Suprapubic skin (tissue), 4 donors: ENCODE results near the gene STARD10. TPM values are rescaled to one million over a fixed set of nuclear protein-coding genes. Genes with fewer than 3 reads are reported as not detected.

Experiments used
- DNase-seq, 2 donors: peaks; one replicate each; pipeline ENCODE4 v3.0.0-alpha.2; 2019; ENCODE audit warnings: low spot score in 2 of 2
- H3K27ac ChIP-seq: fragments of 200-600 bp; sonication (generic); one replicate; pipeline ENCODE4 v1.5.1; 2019
- H3K27me3 ChIP-seq: fragments of 200-600 bp; sonication (generic); one replicate; pipeline ENCODE4 v1.5.1; 2019
- H3K36me3 ChIP-seq: fragments of 200-600 bp; sonication (generic); one replicate; pipeline ENCODE4 v1.5.1; 2019
- H3K4me1 ChIP-seq: fragments of 200-600 bp; sonication (generic); one replicate; pipeline ENCODE4 v1.5.1; 2019
- H3K4me3 ChIP-seq: fragments of 200-600 bp; sonication (generic); one replicate; pipeline ENCODE4 v1.5.1; 2019; ENCODE audit warnings: mild to moderate bottlenecking
- H3K9me3 ChIP-seq: fragments of 200-600 bp; sonication (generic); one replicate; pipeline ENCODE4 v1.5.1; 2019
- EP300 ChIP-seq: sonication (generic); formaldehyde crosslinking; IDR thresholded peaks from one replicate; pipeline ENCODE4 v1.6.1; 2017; ENCODE audit warnings: antibody characterized with exemption
- POLR2A ChIP-seq, 2 donors: fragments of 450-650 bp; IDR thresholded peaks; one replicate each; pipeline ENCODE4 v1.6.1; 2017; ENCODE audit warnings: antibody characterized with exemption in 2 of 2, mild to moderate bottlenecking in 2 of 2, moderate library complexity in 2 of 2
- POLR2AphosphoS5 ChIP-seq, 3 donors: sonication (generic); formaldehyde crosslinking; IDR thresholded peaks; one replicate each; pipeline ENCODE4 v1.6.1; 2017; ENCODE audit warnings: antibody characterized with exemption in 3 of 3
- WGBS: methylation state at CpG from one replicate; pipeline ENCODE4 v1.1.5; 2018; 5-methylcytosine and 5-hydroxymethylcytosine counted together
- total RNA-seq, 4 donors: library from RNA; depleted of rRNA; stranded (reverse); fragments of >200 nt; gene quantifications; one replicate each; pipeline ENCODE4 v1.1.0, GENCODE V29; 2016
- TF ChIP-seq, protein P1 (sequence below), 2 donors: fragments of 200-600 bp in 1 of 2; fragments of 450-650 bp in 1 of 2; sonication (generic) in 1 of 2; IDR thresholded peaks; one replicate each; pipeline ENCODE4 v1.5.1; 2016 to 2019; ENCODE audit warnings: antibody characterized with exemption in 2 of 2, mild to moderate bottlenecking in 1 of 2, moderate library complexity in 1 of 2

The STARD10 gene
- total RNA-seq, 4 donors from 2014 or later = 76.3 to 83.0 (median 79.4) TPM

DNA sequence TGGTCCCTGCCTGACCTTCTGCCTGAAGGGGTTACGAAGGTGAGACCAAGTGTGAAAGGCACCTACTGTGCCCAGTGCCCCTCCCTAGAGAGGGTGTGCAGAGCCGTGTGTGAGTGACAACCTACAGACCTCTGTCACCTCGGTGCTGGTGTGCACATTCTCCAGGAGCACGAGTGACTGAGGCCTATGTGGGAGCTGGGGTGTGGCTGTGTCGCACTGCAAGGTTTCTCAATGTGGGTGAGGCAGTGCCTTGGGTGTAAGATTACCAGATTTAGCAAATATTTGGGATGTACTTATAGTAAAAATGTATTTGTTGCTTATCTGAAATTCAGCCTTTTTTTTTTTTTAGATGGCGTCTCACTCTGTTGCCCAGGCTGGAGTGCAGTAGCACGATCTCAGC lies 5.6 kb downstream of the STARD10 start:
- no peak overlapping the region for H3K4me3 ChIP-seq
- TF ChIP-seq POLR2A (IDR thresholded peaks at IDR 0.05) (no peak), EP300 (no peak), POLR2AphosphoS5 (IDR thresholded peaks at IDR 0.05) (no peak)
- TF ChIP-seq, protein P1, sequence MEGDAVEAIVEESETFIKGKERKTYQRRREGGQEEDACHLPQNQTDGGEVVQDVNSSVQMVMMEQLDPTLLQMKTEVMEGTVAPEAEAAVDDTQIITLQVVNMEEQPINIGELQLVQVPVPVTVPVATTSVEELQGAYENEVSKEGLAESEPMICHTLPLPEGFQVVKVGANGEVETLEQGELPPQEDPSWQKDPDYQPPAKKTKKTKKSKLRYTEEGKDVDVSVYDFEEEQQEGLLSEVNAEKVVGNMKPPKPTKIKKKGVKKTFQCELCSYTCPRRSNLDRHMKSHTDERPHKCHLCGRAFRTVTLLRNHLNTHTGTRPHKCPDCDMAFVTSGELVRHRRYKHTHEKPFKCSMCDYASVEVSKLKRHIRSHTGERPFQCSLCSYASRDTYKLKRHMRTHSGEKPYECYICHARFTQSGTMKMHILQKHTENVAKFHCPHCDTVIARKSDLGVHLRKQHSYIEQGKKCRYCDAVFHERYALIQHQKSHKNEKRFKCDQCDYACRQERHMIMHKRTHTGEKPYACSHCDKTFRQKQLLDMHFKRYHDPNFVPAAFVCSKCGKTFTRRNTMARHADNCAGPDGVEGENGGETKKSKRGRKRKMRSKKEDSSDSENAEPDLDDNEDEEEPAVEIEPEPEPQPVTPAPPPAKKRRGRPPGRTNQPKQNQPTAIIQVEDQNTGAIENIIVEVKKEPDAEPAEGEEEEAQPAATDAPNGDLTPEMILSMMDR (IDR thresholded peaks at IDR 0.05) = no peak
- DNase-seq = no peak
- no peak overlapping the region for H3K27ac ChIP-seq
- no peaks in the 10 kb centered on the region for H3K27me3 ChIP-seq
- no peaks in the 10 kb centered on the region for H3K9me3 ChIP-seq
- no peaks in the 10 kb centered on the region for H3K36me3 ChIP-seq
- peaks cover 37% of the 10 kb centered on the region for H3K4me1 ChIP-seq
- WGBS = 70% methylated on average over 7 of the region's 7 CpGs

DNA sequence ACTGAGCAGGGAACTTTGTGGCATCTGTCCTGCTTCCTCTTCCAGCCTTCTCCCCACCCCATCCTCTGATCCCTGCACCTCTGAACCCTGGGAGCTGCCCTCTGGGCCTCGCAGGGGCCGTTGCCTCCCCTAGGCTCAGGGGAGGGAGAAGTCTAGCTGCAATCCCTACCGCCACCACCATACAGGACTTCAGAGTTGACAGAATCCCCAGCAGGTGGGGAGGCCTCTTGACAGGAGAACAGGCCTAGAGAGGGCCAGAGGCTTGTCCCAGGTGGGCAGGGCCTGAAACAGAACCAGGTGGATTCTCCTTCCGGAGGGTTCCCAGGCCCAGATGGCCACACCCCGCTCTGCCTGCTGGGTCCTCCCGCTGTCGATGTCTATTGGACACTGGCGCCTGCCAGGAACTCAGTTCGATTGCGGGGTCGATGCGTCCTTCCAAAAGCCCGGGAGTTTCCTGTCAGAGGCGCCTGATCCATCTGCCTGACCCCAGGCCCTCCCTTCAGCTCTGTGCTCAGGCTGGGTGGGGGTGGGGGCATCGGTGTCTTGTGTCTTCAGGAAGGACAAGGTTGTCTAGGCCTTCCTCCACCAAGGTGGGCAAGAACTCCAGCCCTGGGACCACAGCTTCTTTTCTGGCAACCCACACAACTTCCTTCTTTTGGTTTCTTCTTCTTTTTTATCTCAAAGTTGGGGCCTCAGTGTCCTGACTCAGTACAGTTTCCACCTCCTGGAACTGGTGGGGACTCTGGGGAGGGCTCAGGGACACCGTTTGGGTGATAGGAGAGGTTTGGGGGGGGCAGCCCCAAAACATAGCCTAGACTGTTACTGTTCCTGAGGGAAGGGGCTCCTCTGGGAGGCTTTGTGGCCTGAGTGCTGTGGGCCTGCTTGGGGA lies 6.4 kb downstream of the STARD10 start:
- Histone ChIP-seq H3K27ac (no peak overlapping the region), H3K27me3 (no peaks in the 10 kb centered on the region), H3K4me1 (peaks cover 34% of the 10 kb centered on the region), H3K36me3 (no peaks in the 10 kb centered on the region), H3K9me3 (no peaks in the 10 kb centered on the region), H3K4me3 (no peak overlapping the region)
- TF ChIP-seq, protein P1 (IDR thresholded peaks at IDR 0.05) = no peak
- no peak for TF ChIP-seq EP300
- no peak for TF ChIP-seq POLR2A (IDR thresholded peaks at IDR 0.05)
- no peak for TF ChIP-seq POLR2AphosphoS5 (IDR thresholded peaks at IDR 0.05)
- no peak for DNase-seq
- 75% methylated on average over 6 of the region's 16 CpGs for WGBS

DNA sequence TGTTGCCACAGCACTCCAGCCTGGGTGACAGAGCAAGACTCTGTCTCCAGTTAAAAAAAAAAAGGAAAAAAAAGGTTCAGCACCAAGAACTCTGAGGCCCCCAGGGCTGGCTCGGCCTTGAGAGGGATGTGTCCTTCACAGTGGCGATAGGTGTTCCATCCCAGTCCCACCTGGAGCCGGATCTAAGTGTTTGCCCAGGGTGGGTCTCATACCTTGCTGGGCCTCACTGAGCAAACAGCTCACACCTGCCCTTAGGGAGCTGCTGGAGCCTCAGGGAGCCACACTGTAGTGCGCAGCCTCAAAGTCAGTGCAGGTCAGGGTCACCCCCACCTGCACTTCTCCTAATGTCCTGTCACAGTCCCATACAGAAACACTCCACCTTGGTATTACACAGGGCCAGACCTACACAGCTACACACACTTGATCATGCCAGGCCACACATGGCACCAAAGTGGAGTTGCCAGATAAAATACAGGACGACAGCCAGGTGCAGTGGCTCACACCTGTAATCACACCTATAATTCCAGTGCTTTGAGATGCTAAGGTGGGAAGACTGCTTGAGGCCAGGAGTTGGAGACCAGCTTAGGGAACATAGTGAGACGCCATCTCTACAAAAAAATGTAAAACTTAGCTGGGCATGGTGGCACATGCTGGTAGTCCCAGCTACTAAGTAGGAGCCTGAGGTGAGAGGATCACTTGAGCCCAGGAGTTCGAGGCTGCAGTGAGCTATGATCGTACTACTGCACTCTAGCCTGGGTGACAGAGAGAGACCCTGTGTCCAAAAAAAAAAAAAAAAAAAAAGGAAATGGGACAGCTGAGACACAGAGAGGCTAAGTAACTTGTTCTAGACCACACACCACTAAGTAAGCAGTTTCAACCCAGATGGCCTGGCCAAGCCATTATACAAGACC lies 7.3 kb downstream of the STARD10 start:
- no peaks in the 10 kb centered on the region for H3K27me3 ChIP-seq
- H3K9me3 ChIP-seq = no peaks in the 10 kb centered on the region
- WGBS = 85% methylated on average over 8 of the region's 8 CpGs
- TF ChIP-seq, protein P1 (IDR thresholded peaks at IDR 0.05) = no peak
- TF ChIP-seq POLR2A (IDR thresholded peaks at IDR 0.05) (no peak), POLR2AphosphoS5 (IDR thresholded peaks at IDR 0.05) (no peak), EP300 (no peak)
- DNase-seq = no peak
- no peaks in the 10 kb centered on the region for H3K36me3 ChIP-seq
- H3K4me1 ChIP-seq = peaks cover 39% of the 10 kb centered on the region
- H3K27ac ChIP-seq = no peak overlapping the region
- H3K4me3 ChIP-seq = no peak overlapping the region

DNA sequence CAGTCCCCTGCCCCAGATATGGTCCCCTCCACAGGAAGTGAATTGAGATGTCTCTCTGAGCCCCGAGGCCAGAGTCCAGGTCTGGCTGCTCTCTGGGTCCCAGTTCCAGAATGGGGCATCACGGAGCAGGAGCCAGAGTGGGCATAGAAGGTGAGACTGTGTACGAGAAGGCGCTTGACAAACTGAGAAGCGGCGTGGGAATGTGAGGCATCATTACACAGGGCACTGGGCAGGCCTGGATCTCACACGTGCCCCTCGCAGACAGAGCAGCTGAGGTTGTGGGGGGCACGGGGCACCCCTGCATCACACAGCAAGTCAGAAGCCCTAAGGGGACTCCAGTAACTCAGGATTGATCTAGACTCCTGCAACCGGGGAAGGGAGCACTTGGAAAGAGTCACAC lies 9.2 kb downstream of the STARD10 start:
- no peaks in the 10 kb centered on the region for H3K36me3 ChIP-seq
- TF ChIP-seq POLR2A (IDR thresholded peaks at IDR 0.05) = no peak
- TF ChIP-seq, protein P1 (IDR thresholded peaks at IDR 0.05) = no peak
- TF ChIP-seq EP300 = no peak
- TF ChIP-seq POLR2AphosphoS5 (IDR thresholded peaks at IDR 0.05) = no peak
- H3K27me3 ChIP-seq = no peaks in the 10 kb centered on the region
- H3K4me3 ChIP-seq = no peak overlapping the region
- peaks cover 44% of the 10 kb centered on the region for H3K4me1 ChIP-seq
- no peak overlapping the region for H3K27ac ChIP-seq
- DNase-seq = no peak
- WGBS = 85% methylated on average over 8 of the region's 10 CpGs
- no peaks in the 10 kb centered on the region for H3K9me3 ChIP-seq
